H9 (cell line): ENCODE measurements around the gene ART4. TPM values are rescaled to one million over a fixed set of nuclear protein-coding genes. Genes with fewer than 3 reads are reported as not detected.

ENCODE experiments used
- DNase-seq: peaks from one replicate; pipeline ENCODE4 v3.0.0-alpha.2; 2017
- H2AFZ ChIP-seq: one replicate; pipeline ENCODE4 v1.6.1; 2013; ENCODE audit warnings: mild to moderate bottlenecking, low read length, control low read depth, moderate library complexity
- H2AK5ac ChIP-seq: 2 replicates; pipeline ENCODE4 v1.6.1; 2013; ENCODE audit warnings: low read length, control low read depth, mixed read lengths; ENCODE audit not compliant: insufficient read length
- H2BK120ac ChIP-seq: one replicate; pipeline ENCODE4 v1.6.1; 2013; ENCODE audit warnings: low read depth, mild to moderate bottlenecking, low read length, control low read depth, inconsistent platforms; ENCODE audit not compliant: poor library complexity, severe bottlenecking
- H2BK12ac ChIP-seq: 2 replicates; pipeline ENCODE4 v1.6.1; 2013; ENCODE audit warnings: low read length, control low read depth, mixed read lengths, low read depth; ENCODE audit not compliant: insufficient read length
- H2BK15ac ChIP-seq: 2 replicates; pipeline ENCODE4 v1.6.1; 2013; ENCODE audit warnings: low read depth, low read length, control low read depth
- H2BK20ac ChIP-seq: one replicate; pipeline ENCODE4 v1.6.1; 2013; ENCODE audit warnings: low read depth, mild to moderate bottlenecking, low read length, control low read depth, inconsistent platforms; ENCODE audit not compliant: poor library complexity, severe bottlenecking
- H2BK5ac ChIP-seq: 2 replicates; pipeline ENCODE4 v1.6.1; 2013; ENCODE audit warnings: low read length, control low read depth, mixed read lengths; ENCODE audit not compliant: insufficient read length
- H3K14ac ChIP-seq: 2 replicates; pipeline ENCODE4 v1.6.1; 2013; ENCODE audit warnings: low read length, control low read depth; ENCODE audit not compliant: insufficient read depth
- H3K18ac ChIP-seq: 2 replicates; pipeline ENCODE4 v1.6.1; 2013; ENCODE audit warnings: low read depth, mild to moderate bottlenecking, mixed read lengths, low read length, control low read depth; ENCODE audit not compliant: insufficient read length
- H3K23ac ChIP-seq: 2 replicates; pipeline ENCODE4 v1.6.1; 2013; ENCODE audit warnings: low read length, control low read depth, mixed read lengths, low read depth; ENCODE audit not compliant: insufficient read length
- H3K23me2 ChIP-seq: 2 replicates; pipeline ENCODE4 v1.6.1; 2013; ENCODE audit warnings: low read depth, mild to moderate bottlenecking, mixed read lengths, low read length, control low read depth; ENCODE audit not compliant: insufficient read length, poor library complexity, severe bottlenecking
- H3K27ac ChIP-seq: 2 replicates; pipeline ENCODE4 v1.5.1; 2013; ENCODE audit warnings: low read length, control low read depth, mixed read lengths, low read depth; ENCODE audit not compliant: insufficient read length
- H3K27me3 ChIP-seq: 2 replicates; pipeline ENCODE4 v1.6.1; 2013; ENCODE audit warnings: low read length, control low read depth, inconsistent platforms; ENCODE audit not compliant: insufficient read depth
- H3K4ac ChIP-seq: 2 replicates; pipeline ENCODE4 v1.6.1; 2013; ENCODE audit warnings: low read depth, mild to moderate bottlenecking, control low read depth, inconsistent platforms, low read length, moderate library complexity
- H3K4me1 ChIP-seq: 2 replicates; pipeline ENCODE4 v1.6.1; 2013; ENCODE audit warnings: low read length, control low read depth, inconsistent platforms; ENCODE audit not compliant: insufficient read depth
- H3K4me2 ChIP-seq: 2 replicates; pipeline ENCODE4 v1.6.1; 2013; ENCODE audit warnings: low read length, control low read depth, mixed read lengths; ENCODE audit not compliant: insufficient read length, insufficient read depth
- H3K56ac ChIP-seq: 2 replicates; pipeline ENCODE4 v1.6.1; 2013; ENCODE audit warnings: low read depth, mild to moderate bottlenecking, mixed read lengths, low read length, control low read depth; ENCODE audit not compliant: insufficient read length
- H3K79me1 ChIP-seq: 2 replicates; pipeline ENCODE4 v1.6.1; 2013; ENCODE audit warnings: low read depth, mild to moderate bottlenecking, moderate library complexity, low read length, control low read depth, inconsistent platforms; ENCODE audit not compliant: insufficient read depth, poor library complexity, severe bottlenecking
- H3K79me2 ChIP-seq: 2 replicates; pipeline ENCODE4 v1.6.1; 2013; ENCODE audit warnings: low read length, control low read depth, inconsistent platforms; ENCODE audit not compliant: insufficient read depth
- H3K9ac ChIP-seq: 2 replicates; pipeline ENCODE4 v1.6.1; 2013; ENCODE audit warnings: low read length, control low read depth, mixed read lengths; ENCODE audit not compliant: insufficient read length; ENCODE audit errors: extremely low read depth
- H3K9me3 ChIP-seq: one replicate; pipeline ENCODE4 v1.6.1; 2013; ENCODE audit warnings: low read depth, low read length, inconsistent platforms; ENCODE audit not compliant: control insufficient read depth
- H3T11ph ChIP-seq: one replicate; pipeline ENCODE4 v1.6.1; 2013; ENCODE audit warnings: mild to moderate bottlenecking, low read length, control low read depth, inconsistent platforms
- H4K20me1 ChIP-seq: one replicate; pipeline ENCODE4 v1.6.1; 2013; ENCODE audit not compliant: control insufficient read depth, insufficient read length, insufficient read depth
- H4K5ac ChIP-seq: 2 replicates; pipeline ENCODE4 v1.6.1; 2013; ENCODE audit warnings: low read depth, mild to moderate bottlenecking, mixed read lengths, low read length, control low read depth; ENCODE audit not compliant: insufficient read length
- H4K8ac ChIP-seq: replicated peaks from 2 replicates; pipeline ENCODE4 v1.6.1; 2013; ENCODE audit warnings: low read length, control low read depth, mixed read lengths, low read depth; ENCODE audit not compliant: insufficient read length
- H4K91ac ChIP-seq: 2 replicates; pipeline ENCODE4 v1.6.1; 2013; ENCODE audit warnings: low read depth, mild to moderate bottlenecking, moderate library complexity, mixed read lengths, low read length, control low read depth; ENCODE audit not compliant: insufficient read length
- H3K27ac Mint-ChIP-seq, 3 experiments: 2 replicates in 2 of 3; 3 replicates in 1 of 3; pipeline ENCODE4 v1.8.0; 2020 to 2021; ENCODE audit warnings: mixed read lengths in 3 of 3, mild to moderate bottlenecking in 1 of 3, moderate library complexity in 1 of 3
- H3K27me3 Mint-ChIP-seq: 2 replicates; pipeline ENCODE4 v1.8.0; 2021; ENCODE audit warnings: low read depth, mild to moderate bottlenecking, moderate library complexity, mixed read lengths
- H3K36me3 Mint-ChIP-seq, 3 experiments: 2 replicates in 2 of 3; 3 replicates in 1 of 3; pipeline ENCODE4 v1.8.0; 2020 to 2021; ENCODE audit warnings: low read depth in 3 of 3, mixed read lengths in 3 of 3; ENCODE audit not compliant: insufficient read depth in 1 of 3
- H3K4me1 Mint-ChIP-seq, 2 experiments: 2 replicates each; pipeline ENCODE4 v1.8.0; 2020; ENCODE audit warnings: mixed read lengths in 2 of 2
- H3K4me3 Mint-ChIP-seq, 2 experiments: 2 replicates in 1 of 2; 3 replicates in 1 of 2; pipeline ENCODE4 v1.8.0; 2020 to 2021; ENCODE audit warnings: mild to moderate bottlenecking in 2 of 2, mixed read lengths in 2 of 2, moderate library complexity in 1 of 2
- H3K9me3 Mint-ChIP-seq, 2 experiments: 2 replicates in 1 of 2; 3 replicates in 1 of 2; pipeline ENCODE4 v1.8.0; 2020; ENCODE audit warnings: mild to moderate bottlenecking in 2 of 2, mixed read lengths in 2 of 2, moderate library complexity in 1 of 2
- CTCF ChIP-seq: fragments of 200-600 bp; sonication (generic); conservative IDR thresholded peaks from 3 replicates; pipeline ENCODE4 v1.8.0; 2021; ENCODE audit warnings: antibody characterized with exemption, mild to moderate bottlenecking
- WGBS: extraction: QIAGEN DNeasy Blood & Tissue Kit; methylation state at CpG from one replicate; pipeline ENCODE4 v1.1.7; 2013; ENCODE audit warnings: missing lambda C conversion rate, low lambda C conversion rate, mixed read lengths; ENCODE audit not compliant: insufficient read length; ENCODE audit errors: extremely low coverage; 5-methylcytosine and 5-hydroxymethylcytosine counted together
- total RNA-seq: library from RNA; stranded (reverse); gene quantifications from 2 replicates; pipeline ENCODE4 v1.2.1, GENCODE V29; 2021

ART4 gene
- total RNA-seq, 1 experiment from 2014 or later = not detected

GRCh38 chr12:14780859-14781258 lies 62.5 kb downstream of the ART4 start:
- H2BK15ac ChIP-seq = no peak overlapping the region
- no peak overlapping the region for H3K4me3 Mint-ChIP-seq
- no peak overlapping the region for H2AFZ ChIP-seq
- H3K27me3 Mint-ChIP-seq = no peaks in the 10 kb centered on the region
- H3K9ac ChIP-seq = no peak overlapping the region
- no peaks in the 10 kb centered on the region for H3K27me3 ChIP-seq
- H3K4me1 ChIP-seq = peaks cover 2% of the 10 kb centered on the region; the same call in 1 of the 2 replicates
- no peaks in the 10 kb centered on the region for H3K79me2 ChIP-seq
- H2BK5ac ChIP-seq = no peak overlapping the region
- no peak overlapping the region for H2AK5ac ChIP-seq
- peaks cover 0 to 13% (median 0%) of the 10 kb centered on the region in 3 experiments; a peak in 2 of 7 replicates for H3K36me3 Mint-ChIP-seq
- no peaks in the 10 kb centered on the region for H4K20me1 ChIP-seq
- no peak overlapping the region for H4K8ac ChIP-seq
- no peaks in the 10 kb centered on the region for H3K9me3 ChIP-seq
- no peaks in the 10 kb centered on the region for H3K79me1 ChIP-seq
- no peak overlapping the region for H4K5ac ChIP-seq
- no peak overlapping the region for H2BK20ac ChIP-seq
- no peak overlapping the region for H3K4ac ChIP-seq
- no peak for DNase-seq
- H2BK120ac ChIP-seq = no peak overlapping the region
- no peak overlapping the region for H4K91ac ChIP-seq
- H2BK12ac ChIP-seq = no peak overlapping the region
- no peak overlapping the region for H3T11ph ChIP-seq
- no peaks in the 10 kb centered on the region for H3K23me2 ChIP-seq
- 100% methylated on average over 1 of the region's 3 CpGs for WGBS
- H3K27ac Mint-ChIP-seq = no peak overlapping the region
- no peak for TF ChIP-seq CTCF
- peaks cover 17 to 26% of the 10 kb centered on the region in 2 experiments for H3K4me1 Mint-ChIP-seq
- no peak overlapping the region for H3K4me2 ChIP-seq
- no peak overlapping the region for H3K18ac ChIP-seq
- H3K23ac ChIP-seq = no peak overlapping the region
- H3K14ac ChIP-seq = no peak overlapping the region
- no peak overlapping the region for H3K27ac ChIP-seq
- no peak overlapping the region for H3K56ac ChIP-seq
- no peaks in the 10 kb centered on the region for H3K9me3 Mint-ChIP-seq
